Calu3 (cell line): ENCODE data around the gene HRK. TPM values are rescaled to one million over a fixed set of nuclear protein-coding genes. Genes with fewer than 3 reads are reported as not detected.

Experiments
- BruUV-seq: library from RNA; stranded (reverse); fragments of 400-500 nt; replicated peaks from 2 replicates; lab custom pipeline; 2021; lab: Mats Ljungman, UMichigan
- CTCF ChIA-PET: fragments of 300-600 bp; sonication (Branson Sonifier 250); formaldehyde crosslinking; loops from one replicate; lab custom pipeline; 2022; ENCODE audit warnings: antibody characterized with exemption; lab: Charles Lee
- DNase-seq: peaks from one replicate; pipeline ENCODE4 v3.0.0; 2022
- H3K27ac Mint-ChIP-seq: one replicate; pipeline ENCODE4 v1.8.0; 2022; ENCODE audit warnings: mixed read lengths; ENCODE audit not compliant: unreplicated experiment
- H3K27me3 Mint-ChIP-seq: one replicate; pipeline ENCODE4 v1.8.0; 2022; ENCODE audit warnings: mixed read lengths; ENCODE audit not compliant: unreplicated experiment
- H3K36me3 Mint-ChIP-seq: one replicate; pipeline ENCODE4 v1.8.0; 2022; ENCODE audit warnings: mild to moderate bottlenecking, moderate library complexity, mixed read lengths; ENCODE audit not compliant: insufficient read depth, unreplicated experiment
- H3K4me1 Mint-ChIP-seq: one replicate; pipeline ENCODE4 v1.8.0; 2022; ENCODE audit warnings: mild to moderate bottlenecking, low read depth, mixed read lengths; ENCODE audit not compliant: unreplicated experiment
- H3K4me3 Mint-ChIP-seq: one replicate; pipeline ENCODE4 v1.8.0; 2022; ENCODE audit warnings: mild to moderate bottlenecking, low read depth, moderate library complexity, mixed read lengths; ENCODE audit not compliant: unreplicated experiment
- H3K9me3 Mint-ChIP-seq: one replicate; pipeline ENCODE4 v1.8.0; 2022; ENCODE audit warnings: low read depth, mixed read lengths; ENCODE audit not compliant: unreplicated experiment
- intact Hi-C: fragments of 100-400 bp; cut with micrococcal nuclease; formaldehyde crosslinking; loops from one replicate; pipeline ENCODE4 v1.10.0; 2022; ENCODE audit not compliant: unreplicated experiment
- total RNA-seq: library from RNA; stranded (reverse); gene quantifications from 2 replicates; pipeline ENCODE4 v1.2.3, GENCODE V29; 2022
- TF ChIP-seq, protein P1 (sequence below): fragments of 200-600 bp; IDR thresholded peaks from one replicate; pipeline ENCODE4 v1.8.0; 2022; ENCODE audit warnings: antibody characterized with exemption; ENCODE audit not compliant: unreplicated experiment

The HRK gene
- total RNA-seq, 1 experiment from 2014 or later = not detected

DNA sequence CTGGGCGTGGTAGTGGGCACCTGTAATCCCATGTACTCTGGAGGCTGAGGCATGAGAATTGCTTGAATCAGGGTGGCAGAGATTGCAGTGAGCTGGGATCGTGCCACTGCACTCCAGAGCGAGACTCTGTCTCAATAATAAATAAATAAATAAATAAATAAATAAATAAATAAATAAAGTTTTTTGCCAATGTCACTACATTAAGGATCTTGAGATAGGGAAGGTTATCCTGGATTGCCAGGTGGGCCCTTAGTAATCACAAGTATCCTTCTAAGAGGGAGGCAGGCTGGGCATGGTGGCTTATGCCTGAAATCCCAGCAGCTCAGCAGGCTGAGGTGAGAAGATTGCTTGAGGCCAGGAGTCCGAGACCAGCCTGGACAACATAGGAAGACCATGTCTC, 25.0 kb upstream of the HRK start:
- TF ChIP-seq, protein P1, sequence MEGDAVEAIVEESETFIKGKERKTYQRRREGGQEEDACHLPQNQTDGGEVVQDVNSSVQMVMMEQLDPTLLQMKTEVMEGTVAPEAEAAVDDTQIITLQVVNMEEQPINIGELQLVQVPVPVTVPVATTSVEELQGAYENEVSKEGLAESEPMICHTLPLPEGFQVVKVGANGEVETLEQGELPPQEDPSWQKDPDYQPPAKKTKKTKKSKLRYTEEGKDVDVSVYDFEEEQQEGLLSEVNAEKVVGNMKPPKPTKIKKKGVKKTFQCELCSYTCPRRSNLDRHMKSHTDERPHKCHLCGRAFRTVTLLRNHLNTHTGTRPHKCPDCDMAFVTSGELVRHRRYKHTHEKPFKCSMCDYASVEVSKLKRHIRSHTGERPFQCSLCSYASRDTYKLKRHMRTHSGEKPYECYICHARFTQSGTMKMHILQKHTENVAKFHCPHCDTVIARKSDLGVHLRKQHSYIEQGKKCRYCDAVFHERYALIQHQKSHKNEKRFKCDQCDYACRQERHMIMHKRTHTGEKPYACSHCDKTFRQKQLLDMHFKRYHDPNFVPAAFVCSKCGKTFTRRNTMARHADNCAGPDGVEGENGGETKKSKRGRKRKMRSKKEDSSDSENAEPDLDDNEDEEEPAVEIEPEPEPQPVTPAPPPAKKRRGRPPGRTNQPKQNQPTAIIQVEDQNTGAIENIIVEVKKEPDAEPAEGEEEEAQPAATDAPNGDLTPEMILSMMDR = no peak
- no peak overlapping the region for H3K27ac Mint-ChIP-seq
- H3K9me3 Mint-ChIP-seq = no peaks in the 10 kb centered on the region
- peaks cover 64% of the 10 kb centered on the region for H3K27me3 Mint-ChIP-seq
- intact Hi-C loops = no loop called here
- no peak for DNase-seq
- H3K4me1 Mint-ChIP-seq = no peaks in the 10 kb centered on the region
- H3K4me3 Mint-ChIP-seq = no peak overlapping the region
- CTCF ChIA-PET = no interaction called here
- peaks cover 9% of the 10 kb centered on the region for H3K36me3 Mint-ChIP-seq
- no TSS peak for BruUV-seq

DNA sequence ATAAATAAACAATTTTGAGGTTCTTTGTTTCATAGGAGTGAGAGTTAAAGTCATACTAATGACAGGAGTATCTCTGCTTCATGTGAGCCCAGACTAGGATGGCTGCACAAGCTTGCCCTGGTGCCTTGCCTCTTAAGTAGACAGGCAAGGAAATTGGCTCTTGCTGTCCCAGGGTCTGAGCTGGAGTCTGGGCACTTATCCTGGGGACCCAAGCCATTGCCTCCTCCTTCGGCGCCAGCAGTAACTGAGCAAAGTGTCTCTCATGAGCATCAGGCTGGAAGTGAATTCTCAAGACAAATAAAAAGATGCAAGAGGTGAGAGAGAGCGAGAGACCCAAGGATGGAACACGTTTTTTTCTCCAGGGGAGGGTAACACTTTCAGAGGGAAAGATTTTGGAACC, 22.6 kb upstream of the HRK start:
- H3K4me3 Mint-ChIP-seq = no peak overlapping the region
- no peaks in the 10 kb centered on the region for H3K36me3 Mint-ChIP-seq
- H3K27ac Mint-ChIP-seq = no peak overlapping the region
- no peak for DNase-seq
- no TSS peak for BruUV-seq
- peaks cover 77% of the 10 kb centered on the region for H3K27me3 Mint-ChIP-seq
- CTCF ChIA-PET = interaction anchor here (0.7 kb wide), 1 partner anchor 52 kb away, joined by 4 read pairs; no protein-coding TSS in a partner anchor
- no peaks in the 10 kb centered on the region for H3K9me3 Mint-ChIP-seq
- intact Hi-C loops = no loop called here
- H3K4me1 Mint-ChIP-seq = no peaks in the 10 kb centered on the region
- TF ChIP-seq, protein P1 = no peak

DNA sequence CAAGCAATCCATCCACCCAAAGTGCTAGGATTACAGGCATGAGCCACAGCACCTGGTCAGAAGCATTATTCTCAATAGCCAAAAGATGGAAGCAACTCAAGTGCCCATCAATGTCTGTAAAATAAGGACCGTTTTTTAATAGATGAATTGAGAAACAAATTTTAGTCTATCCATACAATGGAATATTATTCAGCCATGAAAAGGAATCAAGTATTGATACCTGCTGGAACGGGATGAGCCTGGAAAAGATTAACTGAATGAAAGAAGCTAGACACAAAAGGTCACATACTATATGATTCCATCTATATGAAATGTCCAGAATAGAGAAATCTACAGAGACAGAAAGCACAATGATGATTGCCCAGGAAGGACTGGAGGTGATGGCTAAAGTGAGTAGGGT, 20.4 kb upstream of the HRK start:
- Mint-ChIP-seq H3K4me1 (no peaks in the 10 kb centered on the region), H3K4me3 (no peak overlapping the region), H3K36me3 (no peaks in the 10 kb centered on the region), H3K27me3 (peaks cover 76% of the 10 kb centered on the region), H3K27ac (no peak overlapping the region), H3K9me3 (no peaks in the 10 kb centered on the region)
- intact Hi-C loops = no loop called here
- no peak for DNase-seq
- BruUV-seq = no TSS peak
- TF ChIP-seq, protein P1 = no peak
- CTCF ChIA-PET = no interaction called here

DNA sequence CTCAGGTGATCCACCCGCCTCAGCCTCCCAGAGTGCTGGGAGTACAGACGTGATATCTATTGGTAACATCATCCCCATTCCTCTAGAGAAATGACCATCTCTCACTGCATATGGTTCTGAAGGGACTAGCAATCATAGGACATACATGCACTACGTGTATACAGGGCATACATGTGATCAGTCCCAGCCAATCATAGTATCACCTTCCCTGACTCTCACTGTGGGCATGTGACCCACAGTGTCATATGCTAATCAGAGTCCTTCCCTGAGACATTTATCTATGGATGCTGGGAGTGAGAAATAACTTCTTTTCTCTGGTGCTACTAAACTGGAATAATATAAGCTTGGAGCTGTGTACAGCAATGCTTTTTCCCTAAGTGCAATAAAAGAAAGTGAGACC, 17.4 kb upstream of the HRK start:
- Mint-ChIP-seq H3K4me1 (no peaks in the 10 kb centered on the region), H3K27ac (no peak overlapping the region), H3K27me3 (peaks cover 66% of the 10 kb centered on the region), H3K9me3 (no peaks in the 10 kb centered on the region), H3K4me3 (no peak overlapping the region), H3K36me3 (no peaks in the 10 kb centered on the region)
- intact Hi-C loops = no loop called here
- BruUV-seq = no TSS peak
- CTCF ChIA-PET = interaction anchor here (0.6 kb wide), 1 partner anchor 285 kb away, joined by 3 read pairs; no protein-coding TSS in a partner anchor
- TF ChIP-seq, protein P1 = no peak
- no peak for DNase-seq
